Progenitor cell of endocrine pancreas (in vitro differentiated cells): ENCODE results near the gene MAML3. TPM values are rescaled to one million over a fixed set of nuclear protein-coding genes. Genes with fewer than 3 reads are reported as not detected.
A peak's percentile ranks its signal among the peaks of the same experiment; 100 is the strongest.

Source experiments
- DNase-seq: peaks from one replicate; pipeline ENCODE4 v3.0.0; 2021; ENCODE audit warnings: low spot score; ENCODE audit not compliant: unreplicated experiment
- H3K27ac Mint-ChIP-seq: 2 replicates; pipeline ENCODE4 v1.8.0; 2021; ENCODE audit warnings: mild to moderate bottlenecking, moderate library complexity, mixed read lengths
- H3K27me3 Mint-ChIP-seq: 2 replicates; pipeline ENCODE4 v1.8.0; 2021; ENCODE audit warnings: mixed read lengths
- H3K36me3 Mint-ChIP-seq: 2 replicates; pipeline ENCODE4 v1.8.0; 2022; ENCODE audit warnings: mixed read lengths; ENCODE audit not compliant: insufficient read depth
- H3K4me1 Mint-ChIP-seq: 2 replicates; pipeline ENCODE4 v1.8.0; 2021; ENCODE audit warnings: low read depth, mixed read lengths
- H3K4me3 Mint-ChIP-seq: 2 replicates; pipeline ENCODE4 v1.8.0; 2021; ENCODE audit warnings: low read depth, mild to moderate bottlenecking, moderate library complexity, mixed read lengths
- H3K9me3 Mint-ChIP-seq: 2 replicates; pipeline ENCODE4 v1.8.0; 2021; ENCODE audit warnings: low read depth, mixed read lengths
- CTCF ChIP-seq: fragments of 200-600 bp; sonication (generic); IDR thresholded peaks from one replicate; pipeline ENCODE4 v1.5.0; 2021; ENCODE audit warnings: antibody characterized with exemption, mild to moderate bottlenecking; ENCODE audit not compliant: unreplicated experiment
- total RNA-seq: library from RNA; stranded (reverse); gene quantifications from 2 replicates; pipeline ENCODE4 v1.2.1, GENCODE V29; 2021

MAML3 gene
- total RNA-seq, 1 donor from 2014 or later: 48.5 TPM

- no peak for TF ChIP-seq CTCF
- Mint-ChIP-seq H3K4me1 (peaks cover 61% of the 10 kb centered on the region), H3K36me3 (peaks cover 7% of the 10 kb centered on the region), H3K9me3 (peaks cover 5% of the 10 kb centered on the region), H3K27me3 (no peaks in the 10 kb centered on the region), H3K4me3 (no peak overlapping the region), H3K27ac (peak overlapping the region; percentile 19)
- no peak for DNase-seq
These were observed 235.4 kb downstream of the MAML3 start for GRCh38 chr4:139918591-139918990.

GRCh38 chr4:139917896-139918295 is 236.1 kb downstream of the MAML3 start:
- H3K4me3 Mint-ChIP-seq: no peak overlapping the region
- H3K36me3 Mint-ChIP-seq: peaks cover 7% of the 10 kb centered on the region
- no peaks in the 10 kb centered on the region for H3K27me3 Mint-ChIP-seq
- no peak for TF ChIP-seq CTCF
- peaks cover 5% of the 10 kb centered on the region for H3K9me3 Mint-ChIP-seq
- H3K4me1 Mint-ChIP-seq: peaks cover 54% of the 10 kb centered on the region
- no peak overlapping the region for H3K27ac Mint-ChIP-seq
- no peak for DNase-seq

DNA sequence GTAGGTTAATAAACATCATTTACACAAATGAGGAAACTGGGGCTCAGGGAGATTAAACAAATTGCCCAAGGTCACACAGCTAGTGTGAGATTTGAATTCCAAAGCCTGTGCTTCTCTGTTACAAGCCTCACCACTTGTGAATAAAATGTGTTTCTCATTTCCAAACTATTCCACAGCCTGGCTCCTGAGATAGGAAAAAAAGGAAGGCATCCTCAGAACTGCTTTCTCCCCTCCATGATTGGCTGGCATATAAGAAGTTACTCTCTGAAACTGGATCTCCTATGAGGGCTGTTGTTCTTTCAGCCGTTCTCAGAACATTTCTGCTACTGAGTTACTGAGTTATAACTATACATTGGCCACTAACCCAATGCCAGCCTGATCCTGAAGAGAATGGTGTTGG is 237.9 kb downstream of the MAML3 start:
- H3K36me3 Mint-ChIP-seq: peaks cover 14% of the 10 kb centered on the region
- peaks cover 42% of the 10 kb centered on the region for H3K4me1 Mint-ChIP-seq
- H3K27ac Mint-ChIP-seq: peak overlapping the region; percentile 38
- no peak overlapping the region for H3K4me3 Mint-ChIP-seq
- H3K9me3 Mint-ChIP-seq: peaks cover 5% of the 10 kb centered on the region
- no peak for TF ChIP-seq CTCF
- no peak for DNase-seq
- no peaks in the 10 kb centered on the region for H3K27me3 Mint-ChIP-seq

DNA sequence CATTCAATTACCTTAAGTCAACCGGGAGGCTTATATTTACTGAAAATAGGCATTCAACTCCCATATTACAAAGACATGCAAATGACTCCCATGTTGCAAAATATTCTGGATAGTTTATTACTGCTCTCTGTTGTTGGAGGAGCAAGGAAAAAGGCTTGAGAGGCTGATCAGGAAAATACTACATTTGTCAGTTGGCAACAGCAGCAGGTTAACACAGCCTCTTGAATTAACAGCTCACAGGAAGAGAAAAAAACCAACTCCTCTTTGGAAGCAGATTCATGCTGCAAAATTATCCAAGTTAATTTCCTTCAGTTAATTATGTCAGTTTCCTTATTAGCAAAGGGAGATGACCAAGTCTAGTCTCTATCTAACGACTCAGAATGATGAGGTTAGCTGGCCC is 238.9 kb downstream of the MAML3 start:
- Mint-ChIP-seq H3K27ac (no peak overlapping the region), H3K27me3 (no peaks in the 10 kb centered on the region), H3K9me3 (peaks cover 5% of the 10 kb centered on the region), H3K4me3 (no peak overlapping the region), H3K36me3 (peaks cover 14% of the 10 kb centered on the region), H3K4me1 (peaks cover 32% of the 10 kb centered on the region)
- no peak for TF ChIP-seq CTCF
- DNase-seq: no peak

DNA sequence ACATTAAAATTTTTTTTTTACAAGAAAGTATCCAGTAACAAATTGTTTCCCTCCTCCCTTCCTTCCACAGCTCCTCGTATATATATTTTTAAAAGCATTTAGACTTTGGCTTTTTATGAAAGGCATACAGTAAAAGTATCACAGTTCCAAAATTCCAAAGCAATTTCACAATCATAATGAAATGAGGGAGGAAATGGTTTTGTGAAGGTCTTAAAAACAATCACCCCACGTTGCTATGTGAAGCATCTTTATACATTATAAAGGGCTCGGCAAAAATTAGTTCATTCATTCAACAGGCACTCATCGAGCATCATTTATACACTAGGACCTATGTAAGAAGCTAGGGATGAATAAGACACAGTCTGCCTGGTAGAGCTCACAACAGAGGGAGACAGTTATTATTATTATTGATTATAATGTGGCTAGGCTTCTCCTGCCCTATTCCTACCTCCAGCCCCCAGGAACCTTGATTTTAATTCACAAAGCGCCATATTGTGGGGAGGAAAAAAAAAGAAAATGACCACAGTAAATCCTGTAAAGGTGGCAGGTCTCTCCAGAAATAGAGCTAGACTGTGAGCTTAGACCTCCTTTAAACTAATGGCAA is 239.9 kb downstream of the MAML3 start:
- Mint-ChIP-seq H3K4me3 (no peak overlapping the region), H3K36me3 (peaks cover 16% of the 10 kb centered on the region), H3K27ac (peak overlapping the region; percentile 4), H3K27me3 (no peaks in the 10 kb centered on the region), H3K9me3 (peaks cover 5% of the 10 kb centered on the region), H3K4me1 (peaks cover 28% of the 10 kb centered on the region)
- TF ChIP-seq CTCF: no peak
- no peak for DNase-seq
